ENCODE data around the gene LHX1.

The LHX1 gene

GRCh38 chr17:36937001-36937958, at the start of gene LHX1:
Gene LHX1, plus strand, starts transcription at chr17:36937475. Its CDS starts 723 bp downstream, at chr17:36938198.
- DNase-seq = no peak

GRCh38 chr17:36888236-36888951, 48.9 kb upstream of the LHX1 start:
- DNase-seq = no peak

GRCh38 chr17:36889770-36890349, 47.4 kb upstream of the LHX1 start:
- no peak for DNase-seq

GRCh38 chr17:36890398-36891168, 46.7 kb upstream of the LHX1 start:
- no peak for DNase-seq

GRCh38 chr17:36892112-36892838, 45.0 kb upstream of the LHX1 start:
- DNase-seq = no peak

GRCh38 chr17:36894177-36894576, 43.1 kb upstream of the LHX1 start:
- no peak for DNase-seq

GRCh38 chr17:36894925-36895324, 42.4 kb upstream of the LHX1 start:
- DNase-seq = no peak

- DNase-seq = no peak
Observed at GRCh38 chr17:36899250-36900159, 37.8 kb upstream of the LHX1 start.

- no peak for DNase-seq
Observed at GRCh38 chr17:36900160-36900512, 37.1 kb upstream of the LHX1 start.

- DNase-seq = no peak
Observed at GRCh38 chr17:36901506-36901905, 35.8 kb upstream of the LHX1 start.

- DNase-seq = no peak
Observed at GRCh38 chr17:36907407-36907806, 29.9 kb upstream of the LHX1 start.

- DNase-seq = no peak
Observed at GRCh38 chr17:36910513-36910912, 26.8 kb upstream of the LHX1 start.

- DNase-seq = no peak
Observed at GRCh38 chr17:36911001-36911400, 26.3 kb upstream of the LHX1 start.

GRCh38 chr17:36913132-36913531, 24.1 kb upstream of the LHX1 start:
- no peak for DNase-seq

- DNase-seq = no peak
Observed at GRCh38 chr17:36918211-36918691, 19.0 kb upstream of the LHX1 start.

GRCh38 chr17:36919407-36919968, 17.8 kb upstream of the LHX1 start:
- no peak for DNase-seq

GRCh38 chr17:36920032-36921005, 17.0 kb upstream of the LHX1 start:
- DNase-seq = no peak

- DNase-seq = peak; percentile 45 to 59
Observed at GRCh38 chr17:36921095-36921851, 16.0 kb upstream of the LHX1 start.

- DNase-seq = no peak
Observed at GRCh38 chr17:36922175-36922574, 15.1 kb upstream of the LHX1 start.
